B cell (primary cell): ENCODE results near the gene MAN1A1. TPM values are rescaled to one million over a fixed set of nuclear protein-coding genes. Genes with fewer than 3 reads are reported as not detected.

Experiments
- ATAC-seq: fragments of 200-7000 bp; cut with Tn5 transposase; one replicate; pipeline ENCODE4 v1.10.0; 2021; ENCODE audit warnings: low read depth, mild to moderate bottlenecking, moderate number of reproducible peaks, moderate library complexity
- CTCF ChIA-PET: fragments of 350-600 bp; sonication (Branson Sonifier 250); formaldehyde crosslinking; loops from one replicate; lab custom pipeline; 2021; ENCODE audit warnings: antibody characterized with exemption, inconsistent platforms; lab: Charles Lee
- POLR2A ChIA-PET: fragments of 350-600 bp; sonication (Branson Sonifier 250); formaldehyde crosslinking; loops from one replicate; lab custom pipeline; 2021; ENCODE audit warnings: antibody characterized with exemption; lab: Charles Lee
- DNase-seq: peaks from one replicate; pipeline ENCODE4 v3.0.0; 2013
- H2AFZ ChIP-seq: 2 replicates; pipeline ENCODE4 v1.6.1; 2012; ENCODE audit warnings: mild to moderate bottlenecking, low read depth, low read length; ENCODE audit not compliant: insufficient read depth, poor library complexity, severe bottlenecking
- H3K27ac ChIP-seq, 2 donors: 1 replicate in 1 of 2; 2 replicates in 1 of 2; pipeline ENCODE4 v1.5.1; 2012 to 2013; ENCODE audit warnings: low read length in 2 of 2, mild to moderate bottlenecking in 2 of 2, moderate library complexity in 1 of 2
- H3K27me3 ChIP-seq, 4 experiments: fragments of 200-600 bp in 1 of 4; sonication (generic) in 1 of 4; replicated peaks in 1 of 4; 1 replicate in 2 of 4; 2 replicates in 2 of 4; pipeline versions ENCODE4 v1.6.1 to v1.7.0; 2013 to 2016; ENCODE audit warnings: low read length in 3 of 4, mild to moderate bottlenecking in 2 of 4, mixed read lengths in 1 of 4, moderate library complexity in 1 of 4; ENCODE audit not compliant: insufficient read depth in 4 of 4, control insufficient read depth in 3 of 4; ENCODE audit errors: control extremely low read depth in 1 of 4
- H3K36me3 ChIP-seq, 2 experiments: replicated peaks in 1 of 2; 1 replicate in 1 of 2; 2 replicates in 1 of 2; pipeline versions ENCODE4 v1.6.1 to v1.7.1; 2013; ENCODE audit warnings: low read length in 1 of 2; ENCODE audit not compliant: insufficient read depth in 2 of 2, control insufficient read depth in 1 of 2; ENCODE audit errors: control extremely low read depth in 1 of 2, extremely low read depth in 1 of 2
- H3K4me1 ChIP-seq, 2 donors: fragments of 200-600 bp in 1 of 2; sonication (generic) in 1 of 2; 1 replicate in 1 of 2; 2 replicates in 1 of 2; pipeline versions ENCODE4 v1.5.1 to v1.6.1; 2013 to 2017; ENCODE audit warnings: low read length in 2 of 2; ENCODE audit not compliant: control insufficient read depth in 2 of 2, insufficient read depth in 2 of 2
- H3K4me2 ChIP-seq: replicated peaks from 2 replicates; pipeline ENCODE3; 2012; ENCODE audit warnings: mild to moderate bottlenecking, low read depth, low read length; ENCODE audit not compliant: poor library complexity, severe bottlenecking
- H3K4me3 ChIP-seq, 5 experiments: fragments of 200-600 bp in 1 of 5; sonication (generic) in 1 of 5; 1 replicate in 3 of 5; 2 replicates in 2 of 5; pipeline versions ENCODE4 v1.5.1 to v1.7.0; 2011 to 2016; ENCODE audit warnings: low read length in 4 of 5, mild to moderate bottlenecking in 4 of 5, low read depth in 2 of 5, control low read depth in 1 of 5, moderate library complexity in 1 of 5; ENCODE audit not compliant: insufficient read depth in 1 of 5; ENCODE audit errors: control extremely low read depth in 1 of 5, extremely low read depth in 1 of 5
- H3K79me2 ChIP-seq: fragments of 200-600 bp; sonication (generic); one replicate; pipeline ENCODE4 v1.6.0; 2016; ENCODE audit warnings: low read length; ENCODE audit not compliant: control insufficient read depth, insufficient read depth
- H3K9ac ChIP-seq: fragments of 200-600 bp; sonication (generic); 2 replicates; pipeline ENCODE4 v1.6.1; 2017; ENCODE audit warnings: mild to moderate bottlenecking, low read length, moderate library complexity
- H3K9me3 ChIP-seq, 3 donors: one replicate each; pipeline versions ENCODE4 v1.6.1 to v1.7.1; 2013; ENCODE audit warnings: low read length in 2 of 3; ENCODE audit not compliant: control insufficient read depth in 2 of 3, insufficient read depth in 1 of 3; ENCODE audit errors: control extremely low read depth in 1 of 3
- H4K20me1 ChIP-seq: 2 replicates; pipeline ENCODE4 v1.6.0; 2012; ENCODE audit warnings: mild to moderate bottlenecking, low read length; ENCODE audit not compliant: insufficient read depth, control insufficient read depth, poor library complexity, severe bottlenecking
- H3K27ac Mint-ChIP-seq: one replicate; pipeline ENCODE4 v1.8.0; 2021; ENCODE audit warnings: mixed read lengths
- H3K27me3 Mint-ChIP-seq: one replicate; pipeline ENCODE4 v1.8.0; 2021; ENCODE audit warnings: mixed read lengths
- H3K4me1 Mint-ChIP-seq: one replicate; pipeline ENCODE4 v1.8.0; 2021; ENCODE audit warnings: mixed read lengths
- H3K4me3 Mint-ChIP-seq: one replicate; pipeline ENCODE4 v1.8.0; 2021; ENCODE audit warnings: mixed read lengths
- H3K9me3 Mint-ChIP-seq: one replicate; pipeline ENCODE4 v1.8.0; 2022; ENCODE audit warnings: mixed read lengths; ENCODE audit not compliant: insufficient read depth
- EZH2 ChIP-seq: IDR thresholded peaks from 2 replicates; pipeline ENCODE4 v1.6.1; 2012; ENCODE audit warnings: borderline replicate concordance, low read depth, mild to moderate bottlenecking, moderate library complexity, low read length; ENCODE audit not compliant: insufficient read depth, poor library complexity, severe bottlenecking
- WGBS: methylation state at CpG from one replicate; pipeline ENCODE4 v1.1.5; 2013; ENCODE audit warnings: missing lambda C conversion rate; ENCODE audit not compliant: insufficient coverage; 5-methylcytosine and 5-hydroxymethylcytosine counted together
- intact Hi-C: fragments of 100-400 bp; cut with micrococcal nuclease; formaldehyde crosslinking; loops from one replicate; pipeline ENCODE4 v1.10.0; 2022
- polyA plus RNA-seq: library from polyadenylated mRNA; depleted of rRNA; stranded (reverse); fragments of >200 nt; gene quantifications from 2 replicates; pipeline ENCODE4 v1.2.3, GENCODE V29; 2012
- total RNA-seq, 2 donors: library from RNA; stranded (reverse); fragments of 120-200 nt in 1 of 2; gene quantifications; 1 replicate in 1 of 2; 2 replicates in 1 of 2; pipeline versions ENCODE4 v1.2.3 to v1.2.4, GENCODE V29; 2013 to 2022
- TF ChIP-seq, protein P1 (sequence below): fragments of 200-600 bp; IDR thresholded peaks from one replicate; pipeline ENCODE4 v1.8.0; 2022; ENCODE audit warnings: antibody characterized with exemption, mild to moderate bottlenecking

The MAN1A1 gene
- total and polyA plus RNA-seq, 2 donors (not counting 1 experiment from before 2014, with no cell fraction given): 5.1 to 31.7 TPM

DNA sequence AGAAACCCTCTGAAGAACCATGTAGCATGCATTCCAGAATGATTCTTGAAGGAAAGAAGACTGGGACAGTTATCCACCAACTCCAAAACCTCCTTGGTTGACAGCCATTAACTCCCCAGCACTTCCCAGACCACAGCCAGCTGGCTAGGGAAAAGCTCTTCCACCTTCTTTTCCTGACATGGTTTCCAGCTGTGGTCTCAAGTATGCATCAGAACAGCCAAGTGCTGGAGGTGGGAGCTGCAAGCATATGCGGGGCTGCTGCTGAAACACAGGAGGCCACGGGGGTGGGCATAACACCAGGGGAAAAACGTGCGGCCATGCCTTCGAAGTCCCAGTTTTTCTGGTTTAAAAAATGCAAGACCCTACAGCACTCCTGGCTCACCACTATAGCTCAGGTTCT is 163.1 kb downstream of the MAN1A1 start:
- ChIA-PET POLR2A (no interaction called here), CTCF (interaction anchor here (0.5 kb wide), 1 partner anchor 1736 kb away, joined by 3 read pairs; no protein-coding TSS in a partner anchor)
- ATAC-seq (no peak), DNase-seq (no peak)
- H3K79me2 ChIP-seq: no peaks in the 10 kb centered on the region
- H3K27me3 Mint-ChIP-seq: no peaks in the 10 kb centered on the region
- H3K9me3 ChIP-seq: no peaks in the 10 kb centered on the region
- intact Hi-C loops: no loop called here
- H3K36me3 ChIP-seq: peaks cover 16% of the 10 kb centered on the region in 2 experiments
- no peaks in the 10 kb centered on the region for H3K27me3 ChIP-seq
- H3K27ac ChIP-seq: no peak overlapping the region
- H3K9me3 Mint-ChIP-seq: no peaks in the 10 kb centered on the region
- no peaks in the 10 kb centered on the region for H3K4me1 Mint-ChIP-seq
- 100% methylated on average over 5 of the region's 5 CpGs for WGBS
- no peak overlapping the region for H3K27ac Mint-ChIP-seq
- no peaks in the 10 kb centered on the region for H3K4me1 ChIP-seq
- H3K4me3 Mint-ChIP-seq: no peak overlapping the region
- no peaks in the 10 kb centered on the region for H4K20me1 ChIP-seq
- H3K4me2 ChIP-seq: no peak overlapping the region
- H2AFZ ChIP-seq: no peak overlapping the region
- H3K9ac ChIP-seq: no peak overlapping the region
- H3K4me3 ChIP-seq: no peak overlapping the region
- TF ChIP-seq EZH2: no peak
- TF ChIP-seq, protein P1, sequence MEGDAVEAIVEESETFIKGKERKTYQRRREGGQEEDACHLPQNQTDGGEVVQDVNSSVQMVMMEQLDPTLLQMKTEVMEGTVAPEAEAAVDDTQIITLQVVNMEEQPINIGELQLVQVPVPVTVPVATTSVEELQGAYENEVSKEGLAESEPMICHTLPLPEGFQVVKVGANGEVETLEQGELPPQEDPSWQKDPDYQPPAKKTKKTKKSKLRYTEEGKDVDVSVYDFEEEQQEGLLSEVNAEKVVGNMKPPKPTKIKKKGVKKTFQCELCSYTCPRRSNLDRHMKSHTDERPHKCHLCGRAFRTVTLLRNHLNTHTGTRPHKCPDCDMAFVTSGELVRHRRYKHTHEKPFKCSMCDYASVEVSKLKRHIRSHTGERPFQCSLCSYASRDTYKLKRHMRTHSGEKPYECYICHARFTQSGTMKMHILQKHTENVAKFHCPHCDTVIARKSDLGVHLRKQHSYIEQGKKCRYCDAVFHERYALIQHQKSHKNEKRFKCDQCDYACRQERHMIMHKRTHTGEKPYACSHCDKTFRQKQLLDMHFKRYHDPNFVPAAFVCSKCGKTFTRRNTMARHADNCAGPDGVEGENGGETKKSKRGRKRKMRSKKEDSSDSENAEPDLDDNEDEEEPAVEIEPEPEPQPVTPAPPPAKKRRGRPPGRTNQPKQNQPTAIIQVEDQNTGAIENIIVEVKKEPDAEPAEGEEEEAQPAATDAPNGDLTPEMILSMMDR: no peak

DNA sequence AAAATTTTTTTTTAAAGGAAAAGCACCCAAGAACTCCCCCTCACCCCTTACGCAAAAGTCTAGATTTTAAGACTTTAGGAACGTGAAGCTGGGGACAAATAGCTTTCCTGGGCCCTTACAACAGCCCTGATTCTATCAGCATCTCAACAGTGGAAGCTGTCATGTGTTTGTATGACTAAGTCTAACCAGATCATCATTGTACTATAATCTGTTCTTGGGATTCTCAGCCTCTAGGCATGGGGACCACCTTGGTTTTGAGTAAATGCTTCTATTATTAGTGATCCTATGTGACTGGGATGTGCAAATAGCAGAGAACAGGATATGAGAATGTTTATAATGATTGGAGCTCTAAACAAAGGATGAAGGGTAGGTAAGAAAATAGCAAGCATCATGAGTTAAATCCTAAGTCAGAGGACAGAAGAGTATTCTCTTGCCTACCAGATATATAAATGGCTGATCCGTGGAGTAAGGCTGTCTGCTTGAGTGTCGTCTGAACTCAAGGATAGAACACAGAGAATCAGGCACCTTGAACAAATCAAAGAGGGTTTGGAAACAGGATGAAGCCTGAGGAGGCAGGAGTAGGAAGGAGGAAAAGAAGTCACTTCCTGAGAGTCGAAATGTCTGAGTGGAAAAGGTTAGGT is 165.4 kb downstream of the MAN1A1 start:
- Mint-ChIP-seq H3K4me3 (no peak overlapping the region), H3K4me1 (no peaks in the 10 kb centered on the region), H3K27me3 (no peaks in the 10 kb centered on the region), H3K9me3 (no peaks in the 10 kb centered on the region), H3K27ac (no peak overlapping the region)
- Histone ChIP-seq H3K27ac (no peak overlapping the region), H3K4me1 (no peaks in the 10 kb centered on the region), H3K9me3 (no peaks in the 10 kb centered on the region), H3K27me3 (no peaks in the 10 kb centered on the region), H3K36me3 (peaks cover 11 to 16% of the 10 kb centered on the region in 2 experiments), H3K4me3 (no peak overlapping the region), H2AFZ (no peak overlapping the region), H3K4me2 (no peak overlapping the region), H4K20me1 (no peaks in the 10 kb centered on the region), H3K79me2 (no peaks in the 10 kb centered on the region), H3K9ac (no peak overlapping the region)
- intact Hi-C loops: no loop called here
- TF ChIP-seq EZH2: no peak
- TF ChIP-seq, protein P1: no peak
- ChIA-PET CTCF (interaction anchor here (1.2 kb wide), 1 partner anchor 673 kb away, joined by 3 read pairs; no protein-coding TSS in a partner anchor), POLR2A (no interaction called here)
- ATAC-seq: no peak
- WGBS: no CpG with 5 or more reads among the region's 5 CpGs
- DNase-seq: no peak
